Breast epithelium (tissue), 4 donors: Measurements from ENCODE around the gene PRICKLE4. TPM values are rescaled to one million over a fixed set of nuclear protein-coding genes. Genes with fewer than 3 reads are reported as not detected.
"Not testable (repeated sequence)": the region's sequence is repeated elsewhere in the genome, so short reads cannot be mapped to it uniquely, and the experiment has no call there.

Source experiments
- DNase-seq, 2 donors: peaks; one replicate each; pipeline ENCODE4 v3.0.0-alpha.2; 2019; ENCODE audit warnings: low spot score in 2 of 2
- H3K27ac ChIP-seq, 2 donors: fragments of 200-600 bp; sonication (generic) in 1 of 2; one replicate each; pipeline ENCODE4 v1.5.1; 2016 to 2019; ENCODE audit warnings: mild to moderate bottlenecking in 1 of 2
- H3K27me3 ChIP-seq, 2 donors: fragments of 200-600 bp; sonication (generic) in 1 of 2; one replicate each; pipeline versions ENCODE4 v1.5.1 to v1.6.0; 2017 to 2019; ENCODE audit warnings: control low read depth in 1 of 2, mild to moderate bottlenecking in 1 of 2
- H3K36me3 ChIP-seq: fragments of 200-600 bp; one replicate; pipeline ENCODE4 v1.5.1; 2019
- H3K4me1 ChIP-seq, 2 donors: fragments of 200-600 bp; sonication (generic); one replicate each; pipeline ENCODE4 v1.5.1; 2016 to 2019; ENCODE audit warnings: control low read depth in 1 of 2
- H3K4me3 ChIP-seq, 3 donors: fragments of 200-600 bp; sonication (generic); 1 replicate in 2 of 3; 2 replicates in 1 of 3; pipeline ENCODE4 v1.5.1; 2016 to 2019; ENCODE audit warnings: mild to moderate bottlenecking in 3 of 3, moderate library complexity in 2 of 3
- H3K9me3 ChIP-seq, 2 donors: fragments of 200-600 bp; sonication (generic) in 1 of 2; one replicate each; pipeline ENCODE4 v1.5.1; 2016 to 2019; ENCODE audit warnings: control low read depth in 1 of 2
- CTCF ChIP-seq, 3 donors: fragments of 450-650 bp; IDR thresholded peaks; one replicate each; pipeline ENCODE4 v1.5.1; 2016 to 2017; ENCODE audit warnings: antibody characterized with exemption in 3 of 3, mild to moderate bottlenecking in 3 of 3, moderate library complexity in 3 of 3
- POLR2A ChIP-seq: fragments of 450-650 bp; IDR thresholded peaks from one replicate; pipeline ENCODE4 v1.6.1; 2016; ENCODE audit warnings: antibody characterized with exemption, mild to moderate bottlenecking, moderate library complexity
- POLR2AphosphoS5 ChIP-seq, 3 donors: sonication (generic); formaldehyde crosslinking; IDR thresholded peaks; one replicate each; pipeline ENCODE4 v1.6.1; 2017; ENCODE audit warnings: antibody characterized with exemption in 3 of 3
- intact Hi-C: fragments of 100-400 bp; cut with DNase I; formaldehyde crosslinking; loops from one replicate; pipeline ENCODE4 v1.15.1; 2023; ENCODE audit warnings: low total_unique reads
- total RNA-seq, 3 donors: library from RNA; depleted of rRNA; stranded (reverse); fragments of >200 nt; gene quantifications; one replicate each; pipeline ENCODE4 v1.1.0, GENCODE V29; 2016

Gene PRICKLE4
- total RNA-seq, 3 donors from 2014 or later: 0.80 to 5.3 (median 3.3) TPM

- intact Hi-C loops: no loop called here
Measured at GRCh38 chr6:41759106-41759904, 21.3 kb upstream of the PRICKLE4 start.

GRCh38 chr6:41759905-41760579 lies 20.5 kb upstream of the PRICKLE4 start:
- Histone ChIP-seq H3K36me3 (no peaks in the 10 kb centered on the region), H3K27ac (no peak overlapping the region), H3K4me3 (no peak overlapping the region), H3K9me3 (no peaks in the 10 kb centered on the region), H3K4me1 (no peaks in the 10 kb centered on the region), H3K27me3 (no peaks in the 10 kb centered on the region)
- intact Hi-C loops: no loop called here
- TF ChIP-seq CTCF (IDR thresholded peaks at IDR 0.05) (no peak), POLR2AphosphoS5 (IDR thresholded peaks at IDR 0.05) (no peak), POLR2A (no peak)
- DNase-seq: no peak

More at GRCh38 chr6:41759106-41759904, 21.3 kb upstream of the PRICKLE4 start:
- no peaks in the 10 kb centered on the region for H3K36me3 ChIP-seq
- H3K27me3 ChIP-seq: no peaks in the 10 kb centered on the region
- no peak overlapping the region for H3K4me3 ChIP-seq
- DNase-seq: no peak
- H3K4me1 ChIP-seq: no peaks in the 10 kb centered on the region
- H3K27ac ChIP-seq: no peak overlapping the region
- no peaks in the 10 kb centered on the region for H3K9me3 ChIP-seq
- no peak for TF ChIP-seq POLR2AphosphoS5 (IDR thresholded peaks at IDR 0.05)
- TF ChIP-seq POLR2A: no peak
- no peak for TF ChIP-seq CTCF (IDR thresholded peaks at IDR 0.05)

GRCh38 chr6:41763470-41763869 lies 17.1 kb upstream of the PRICKLE4 start:
- no peak for DNase-seq
- intact Hi-C loops: no loop called here
- H3K27me3 ChIP-seq: no peaks in the 10 kb centered on the region
- H3K36me3 ChIP-seq: no peaks in the 10 kb centered on the region
- TF ChIP-seq CTCF (IDR thresholded peaks at IDR 0.05) (no peak), POLR2AphosphoS5 (IDR thresholded peaks at IDR 0.05) (no peak), POLR2A (no peak)
- peaks cover 0 to 3% of the 10 kb centered on the region in 2 donors for H3K4me1 ChIP-seq
- H3K27ac ChIP-seq: no peak overlapping the region
- no peak overlapping the region for H3K4me3 ChIP-seq
- H3K9me3 ChIP-seq: no peaks in the 10 kb centered on the region

DNA sequence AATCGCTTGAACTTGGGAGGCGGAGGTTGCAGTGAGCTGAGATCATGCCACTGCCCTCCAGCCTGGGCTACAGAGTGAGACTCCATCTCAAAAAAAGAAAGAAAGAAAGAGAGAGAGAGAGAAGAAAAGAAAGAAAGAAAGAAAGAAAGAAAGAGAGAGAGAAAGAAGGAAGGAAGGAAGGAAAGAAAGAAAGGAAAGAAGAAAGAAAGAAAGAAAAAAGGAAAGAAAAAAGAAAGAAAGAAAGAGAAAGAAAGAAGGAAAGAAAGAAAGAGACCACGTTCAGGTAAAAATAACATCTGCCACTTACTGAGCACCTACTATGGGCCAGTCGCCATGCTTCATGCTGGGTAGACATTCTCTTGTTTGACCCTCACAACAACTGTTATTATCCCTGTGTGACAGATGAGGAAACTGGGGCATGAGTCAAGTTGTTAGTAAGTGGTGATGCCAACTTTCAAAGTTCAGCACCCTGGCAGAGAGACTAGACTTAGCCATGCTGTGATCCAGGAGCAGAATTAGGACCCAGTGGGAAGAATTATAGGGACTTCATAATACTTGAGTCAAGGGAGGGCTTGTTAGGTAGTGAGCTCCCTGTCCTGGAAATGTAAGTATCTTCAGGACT lies 14.4 kb upstream of the PRICKLE4 start:
- H3K36me3 ChIP-seq, H3K4me1 ChIP-seq, H3K27ac ChIP-seq, H3K27me3 ChIP-seq, H3K4me3 ChIP-seq, DNase-seq, H3K9me3 ChIP-seq, intact Hi-C loops: not testable (repeated sequence)

DNA sequence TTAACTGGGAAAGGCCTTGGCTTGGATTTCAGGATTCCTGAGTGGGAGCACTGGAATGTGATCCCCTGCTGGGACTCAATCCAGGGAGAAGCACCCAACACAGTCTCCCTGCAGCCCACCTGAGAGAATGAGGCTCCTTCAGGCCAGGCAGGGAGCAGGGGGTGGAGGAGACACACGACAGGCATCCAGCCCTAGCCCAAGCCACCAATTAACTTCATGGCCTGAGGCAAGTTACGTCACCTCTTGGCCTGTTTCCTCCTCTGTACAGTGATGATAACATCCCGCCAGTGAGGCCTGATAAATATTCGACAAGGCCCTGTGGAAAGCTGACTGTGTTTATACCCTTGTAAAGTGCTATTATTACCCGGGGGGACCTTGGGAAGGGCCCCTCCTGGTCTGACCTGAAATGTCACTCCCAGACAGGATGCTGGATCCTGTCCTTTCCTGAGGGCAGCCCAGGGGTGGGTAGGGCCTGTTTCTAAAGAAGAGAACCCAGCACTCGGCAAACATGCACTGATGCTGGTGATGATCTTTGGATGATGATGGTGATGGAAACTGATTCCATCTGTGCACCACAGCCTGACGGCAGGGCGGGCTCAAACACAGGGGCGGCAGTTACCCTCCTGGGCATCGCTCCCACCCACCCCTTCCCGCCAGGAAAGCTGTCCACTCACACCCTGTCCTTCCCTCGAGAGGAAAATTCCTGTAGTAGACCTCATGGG lies 13.3 kb upstream of the PRICKLE4 start:
- Histone ChIP-seq H3K27me3 (no peaks in the 10 kb centered on the region), H3K27ac (peak overlapping the region; percentile 33 to 80), H3K4me3 (no peak overlapping the region), H3K4me1 (peaks cover 0 to 3% of the 10 kb centered on the region in 2 donors), H3K36me3 (peaks cover 5% of the 10 kb centered on the region), H3K9me3 (no peaks in the 10 kb centered on the region)
- TF ChIP-seq POLR2A: no peak
- no peak for TF ChIP-seq POLR2AphosphoS5 (IDR thresholded peaks at IDR 0.05)
- TF ChIP-seq CTCF (IDR thresholded peaks at IDR 0.05): no peak
- DNase-seq: peak; percentile 66 to 78
- intact Hi-C loops: no loop called here
